ENCODE data around the gene HCCS.

GRCh38 chrX:11124112-11124511 lies 13.0 kb downstream of the HCCS start:
- no peak for TF ChIP-seq CTCF (IDR thresholded peaks at IDR 0.05)
- TF ChIP-seq POLR2AphosphoS5 (IDR thresholded peaks at IDR 0.05), result no peak
- TF ChIP-seq POLR2A (IDR thresholded peaks at IDR 0.05), result no peak

All from breast epithelium (tissue), 3 donors.